Spinal cord (tissue), 10 donors: Measurements from ENCODE around the gene DOC2B. TPM values are rescaled to one million over a fixed set of nuclear protein-coding genes. Genes with fewer than 3 reads are reported as not detected.
"Not testable (repeated sequence)": the region's sequence is repeated elsewhere in the genome, so short reads cannot be mapped to it uniquely, and the experiment has no call there.

Source experiments
- DNase-seq, 6 donors: peaks; one replicate each; pipeline versions ENCODE4 v3.0.0 to v3.0.0-alpha.2; 2013 to 2015; ENCODE audit warnings: low spot score in 6 of 6, low read depth in 4 of 6
- H3K27ac ChIP-seq: one replicate; pipeline ENCODE4 v1.5.1; 2013; ENCODE audit warnings: low read depth, low read length, control low read depth
- H3K27me3 ChIP-seq: one replicate; pipeline ENCODE4 v1.6.1; 2013; ENCODE audit warnings: low read length; ENCODE audit not compliant: control insufficient read depth, insufficient read depth
- H3K36me3 ChIP-seq: one replicate; pipeline ENCODE4 v1.6.1; 2013; ENCODE audit warnings: low read length; ENCODE audit not compliant: control insufficient read depth, insufficient read depth
- H3K4me1 ChIP-seq: one replicate; pipeline ENCODE4 v1.6.1; 2013; ENCODE audit warnings: low read length; ENCODE audit not compliant: control insufficient read depth, insufficient read depth
- H3K4me3 ChIP-seq: one replicate; pipeline ENCODE4 v1.5.1; 2013; ENCODE audit warnings: low read depth, low read length, control low read depth
- H3K9me3 ChIP-seq: one replicate; pipeline ENCODE4 v1.6.1; 2013; ENCODE audit warnings: low read length; ENCODE audit not compliant: control insufficient read depth, insufficient read depth
- WGBS: methylation state at CpG from one replicate; pipeline ENCODE4 v1.1.5; 2013; ENCODE audit warnings: missing lambda C conversion rate; ENCODE audit not compliant: insufficient coverage; 5-methylcytosine and 5-hydroxymethylcytosine counted together
- polyA plus RNA-seq, 2 donors: library from polyadenylated mRNA; unstranded; fragments of 120-200 nt; gene quantifications; one replicate each; pipeline ENCODE4 v1.2.1, GENCODE V29; 2013; ENCODE audit not compliant: insufficient read length in 2 of 2
- total RNA-seq, 2 donors: library from RNA; depleted of rRNA in 1 of 2; stranded (reverse); fragments of 120-200 nt in 1 of 2; fragments of >200 nt in 1 of 2; gene quantifications; one replicate each; pipeline versions ENCODE4 v1.2.3 to v1.2.4, GENCODE V29; 2013 to 2014
- donor health status: healthy.

The DOC2B gene
- total and polyA plus RNA-seq, 4 donors = 11.5 to 60.9 (median 41.0) TPM

- under 1% methylated on average over 44 of the region's 44 CpGs for WGBS
- Histone ChIP-seq H3K36me3 (peaks cover 38% of the 10 kb centered on the region), H3K9me3 (no peaks in the 10 kb centered on the region), H3K4me3 (no peak overlapping the region), H3K27ac (no peak overlapping the region), H3K27me3 (no peaks in the 10 kb centered on the region), H3K4me1 (peaks cover 16% of the 10 kb centered on the region)
- DNase-seq = peak; percentile 35 to 87 (median 57)
These were observed 37.6 kb downstream of the DOC2B start for GRCh38 chr17:143785-144281.

GRCh38 chr17:142876-143784 lies 38.3 kb downstream of the DOC2B start:
- Histone ChIP-seq H3K27me3 (no peaks in the 10 kb centered on the region), H3K9me3 (no peaks in the 10 kb centered on the region), H3K4me3 (no peak overlapping the region), H3K36me3 (peaks cover 31% of the 10 kb centered on the region), H3K27ac (no peak overlapping the region), H3K4me1 (peaks cover 16% of the 10 kb centered on the region)
- WGBS = 83% methylated on average over 6 of the region's 23 CpGs
- peak in 1 of 6 donors; percentile 11 for DNase-seq

GRCh38 chr17:142102-142661 lies 39.3 kb downstream of the DOC2B start:
- peaks cover 21% of the 10 kb centered on the region for H3K36me3 ChIP-seq
- no peak overlapping the region for H3K4me3 ChIP-seq
- no peaks in the 10 kb centered on the region for H3K27me3 ChIP-seq
- DNase-seq = peak in 2 of 6 donors; percentile 8 to 32
- H3K4me1 ChIP-seq = peaks cover 16% of the 10 kb centered on the region
- H3K9me3 ChIP-seq = no peaks in the 10 kb centered on the region
- WGBS = 93% methylated on average over 21 of the region's 23 CpGs
- H3K27ac ChIP-seq = no peak overlapping the region

GRCh38 chr17:139401-140205 lies 41.8 kb downstream of the DOC2B start:
- H3K9me3 ChIP-seq, H3K27ac ChIP-seq, H3K4me1 ChIP-seq, DNase-seq, H3K4me3 ChIP-seq, H3K27me3 ChIP-seq, H3K36me3 ChIP-seq: not testable (repeated sequence)
- WGBS = no CpG with 5 or more reads among the region's 22 CpGs

GRCh38 chr17:137166-137807 lies 44.2 kb downstream of the DOC2B start, which contains the start of gene SCGB1C2:
Gene SCGB1C2 (plus strand): TSS chr17:137569. CDS start chr17:137591, 22 bp downstream.
- not testable (repeated sequence) for H3K36me3 ChIP-seq, H3K9me3 ChIP-seq, H3K27me3 ChIP-seq, H3K4me1 ChIP-seq, H3K4me3 ChIP-seq, DNase-seq, H3K27ac ChIP-seq
- WGBS = no CpG with 5 or more reads among the region's 16 CpGs

- H3K36me3 ChIP-seq, H3K9me3 ChIP-seq, H3K27ac ChIP-seq, H3K4me1 ChIP-seq, H3K27me3 ChIP-seq, DNase-seq, H3K4me3 ChIP-seq: not testable (repeated sequence)
- no CpG with 5 or more reads among the region's 4 CpGs for WGBS
These were observed 44.9 kb downstream of the DOC2B start for GRCh38 chr17:136531-136930.

- H3K4me1 ChIP-seq, H3K36me3 ChIP-seq, H3K27ac ChIP-seq, H3K9me3 ChIP-seq, H3K4me3 ChIP-seq, H3K27me3 ChIP-seq, DNase-seq: not testable (repeated sequence)
- no CpG with 5 or more reads among the region's 1 CpG for WGBS
These were observed 45.6 kb downstream of the DOC2B start for GRCh38 chr17:135895-136294.

- not testable (repeated sequence) for H3K27me3 ChIP-seq, DNase-seq, H3K27ac ChIP-seq, H3K4me1 ChIP-seq, H3K9me3 ChIP-seq, H3K4me3 ChIP-seq, H3K36me3 ChIP-seq
- no CpG with 5 or more reads among the region's 6 CpGs for WGBS
These were observed 46.4 kb downstream of the DOC2B start for GRCh38 chr17:135022-135421.

- not testable (repeated sequence) for H3K4me3 ChIP-seq, DNase-seq, H3K27me3 ChIP-seq, H3K9me3 ChIP-seq, H3K27ac ChIP-seq, H3K4me1 ChIP-seq, H3K36me3 ChIP-seq
- WGBS = no CpG with 5 or more reads among the region's 25 CpGs
These were observed 47.1 kb downstream of the DOC2B start for GRCh38 chr17:134332-134785.
